Kidney (tissue), 14 donors: ENCODE measurements around the gene ARL5C. TPM values are rescaled to one million over a fixed set of nuclear protein-coding genes. Genes with fewer than 3 reads are reported as not detected.

Experiments used
- DNase-seq, 5 donors: peaks; one replicate each; pipeline ENCODE4 v3.0.0-alpha.2; 2013 to 2020
- FAIRE-seq: peaks from 2 replicates; lab custom pipeline; 2012; peaks lifted over from hg19 to GRCh38; lab: Jason Lieb, UNC
- H3K27ac ChIP-seq, 2 donors: one replicate each; pipeline ENCODE4 v1.7.0; 2013; ENCODE audit warnings: low read depth in 2 of 2, low read length in 2 of 2, inconsistent platforms in 1 of 2
- H3K27me3 ChIP-seq: one replicate; pipeline ENCODE4 v1.7.1; 2013; ENCODE audit warnings: low read length, inconsistent platforms; ENCODE audit not compliant: control insufficient read depth, insufficient read depth
- H3K36me3 ChIP-seq, 3 donors: one replicate each; pipeline versions ENCODE4 v1.7.0 to v1.7.1; 2013; ENCODE audit warnings: low read length in 3 of 3, control low read depth in 1 of 3, inconsistent platforms in 1 of 3; ENCODE audit not compliant: insufficient read depth in 3 of 3, control insufficient read depth in 2 of 3
- H3K4me1 ChIP-seq, 3 donors: one replicate each; pipeline versions ENCODE4 v1.7.0 to v1.7.1; 2013; ENCODE audit warnings: low read length in 3 of 3, inconsistent platforms in 1 of 3, low read depth in 1 of 3; ENCODE audit not compliant: control insufficient read depth in 2 of 3, insufficient read depth in 2 of 3
- H3K4me3 ChIP-seq, 3 donors: one replicate each; pipeline versions ENCODE4 v1.7.0 to v1.8.1; 2013; ENCODE audit warnings: low read length in 3 of 3, control low read depth in 1 of 3, inconsistent platforms in 1 of 3
- H3K9ac ChIP-seq, 3 donors: one replicate each; pipeline versions ENCODE4 v1.7.0 to v1.7.1; 2013; ENCODE audit warnings: low read length in 3 of 3, control low read depth in 1 of 3, inconsistent platforms in 1 of 3
- H3K9me3 ChIP-seq, 3 donors: one replicate each; pipeline versions ENCODE4 v1.7.0 to v1.7.1; 2013; ENCODE audit warnings: low read length in 3 of 3, control low read depth in 1 of 3, inconsistent platforms in 1 of 3; ENCODE audit not compliant: control insufficient read depth in 2 of 3, insufficient read depth in 1 of 3
- intact Hi-C: fragments of 100-400 bp; cut with DNase I; formaldehyde crosslinking; loops from one replicate; pipeline ENCODE4 v1.11.1; 2022
- polyA plus RNA-seq: library from polyadenylated mRNA; stranded (reverse); fragments of 350-450 nt; fragmentation: Illumina TruSeq; extraction: RNeasy Lipid Tissue Mini Kit (QIAGEN cat#74804); gene quantifications from one replicate; pipeline ENCODE4 v1.2.3, GENCODE V29; 2014; ENCODE audit warnings: low read depth, low replicate concordance; ENCODE audit not compliant: insufficient read depth
- total RNA-seq: library from RNA; stranded (reverse); fragmentation: NEBNext Ultra II Directional; extraction: Animal tissue kit (Norgen Biotek cat#: 25700); gene quantifications from one replicate; pipeline ENCODE4 v1.2.1, GENCODE V29; 2021
- TF ChIP-seq, protein P1 (sequence below): IDR thresholded peaks from 3 replicates; pipeline ENCODE4 v1.5.1; 2012; ENCODE audit warnings: mild to moderate bottlenecking, moderate library complexity, borderline replicate concordance; ENCODE audit not compliant: insufficient read depth; ENCODE audit errors: extremely low read depth
- donor health status: control.
- donor health status: control.
- donor health status: control.
- donor health status: control.
- donor health status: control.
- donor health status: DM: yes; HTN: yes; CAD: no.
- donor health status: Normal renal cell carcinoma (clear cell type).

Gene ARL5C
- total and polyA plus RNA-seq, 2 donors from 2014 or later = not detected

DNA sequence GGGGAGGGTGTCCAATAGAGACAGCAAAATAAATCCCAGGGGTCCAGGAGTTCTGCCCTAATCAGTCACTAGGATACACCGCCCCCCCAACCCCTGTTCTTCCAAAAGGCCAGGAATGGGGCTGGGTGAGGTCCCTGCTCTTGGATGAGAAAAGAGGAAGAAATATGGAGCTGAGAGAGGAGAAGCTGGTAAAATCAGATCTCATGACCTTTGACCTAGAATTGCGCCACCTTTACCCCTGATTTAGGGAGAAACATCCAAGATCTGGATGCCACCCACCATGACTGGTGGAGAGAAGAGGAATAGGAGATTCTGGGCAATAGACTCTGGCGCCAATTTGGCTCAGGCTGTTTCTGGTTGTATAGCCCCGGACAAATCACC, 32.2 kb upstream of the ARL5C start:
- intact Hi-C loops = no loop called here
- TF ChIP-seq, protein P1, sequence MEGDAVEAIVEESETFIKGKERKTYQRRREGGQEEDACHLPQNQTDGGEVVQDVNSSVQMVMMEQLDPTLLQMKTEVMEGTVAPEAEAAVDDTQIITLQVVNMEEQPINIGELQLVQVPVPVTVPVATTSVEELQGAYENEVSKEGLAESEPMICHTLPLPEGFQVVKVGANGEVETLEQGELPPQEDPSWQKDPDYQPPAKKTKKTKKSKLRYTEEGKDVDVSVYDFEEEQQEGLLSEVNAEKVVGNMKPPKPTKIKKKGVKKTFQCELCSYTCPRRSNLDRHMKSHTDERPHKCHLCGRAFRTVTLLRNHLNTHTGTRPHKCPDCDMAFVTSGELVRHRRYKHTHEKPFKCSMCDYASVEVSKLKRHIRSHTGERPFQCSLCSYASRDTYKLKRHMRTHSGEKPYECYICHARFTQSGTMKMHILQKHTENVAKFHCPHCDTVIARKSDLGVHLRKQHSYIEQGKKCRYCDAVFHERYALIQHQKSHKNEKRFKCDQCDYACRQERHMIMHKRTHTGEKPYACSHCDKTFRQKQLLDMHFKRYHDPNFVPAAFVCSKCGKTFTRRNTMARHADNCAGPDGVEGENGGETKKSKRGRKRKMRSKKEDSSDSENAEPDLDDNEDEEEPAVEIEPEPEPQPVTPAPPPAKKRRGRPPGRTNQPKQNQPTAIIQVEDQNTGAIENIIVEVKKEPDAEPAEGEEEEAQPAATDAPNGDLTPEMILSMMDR = no peak
- Histone ChIP-seq H3K4me1 (peaks cover 3 to 15% (median 9%) of the 10 kb centered on the region in 3 donors), H3K36me3 (peaks cover 11 to 16% (median 15%) of the 10 kb centered on the region in 3 donors), H3K9me3 (no peaks in the 10 kb centered on the region), H3K4me3 (no peak overlapping the region), H3K9ac (no peak overlapping the region), H3K27ac (no peak overlapping the region), H3K27me3 (no peaks in the 10 kb centered on the region)
- no peak for DNase-seq
- FAIRE-seq = no peak

DNA sequence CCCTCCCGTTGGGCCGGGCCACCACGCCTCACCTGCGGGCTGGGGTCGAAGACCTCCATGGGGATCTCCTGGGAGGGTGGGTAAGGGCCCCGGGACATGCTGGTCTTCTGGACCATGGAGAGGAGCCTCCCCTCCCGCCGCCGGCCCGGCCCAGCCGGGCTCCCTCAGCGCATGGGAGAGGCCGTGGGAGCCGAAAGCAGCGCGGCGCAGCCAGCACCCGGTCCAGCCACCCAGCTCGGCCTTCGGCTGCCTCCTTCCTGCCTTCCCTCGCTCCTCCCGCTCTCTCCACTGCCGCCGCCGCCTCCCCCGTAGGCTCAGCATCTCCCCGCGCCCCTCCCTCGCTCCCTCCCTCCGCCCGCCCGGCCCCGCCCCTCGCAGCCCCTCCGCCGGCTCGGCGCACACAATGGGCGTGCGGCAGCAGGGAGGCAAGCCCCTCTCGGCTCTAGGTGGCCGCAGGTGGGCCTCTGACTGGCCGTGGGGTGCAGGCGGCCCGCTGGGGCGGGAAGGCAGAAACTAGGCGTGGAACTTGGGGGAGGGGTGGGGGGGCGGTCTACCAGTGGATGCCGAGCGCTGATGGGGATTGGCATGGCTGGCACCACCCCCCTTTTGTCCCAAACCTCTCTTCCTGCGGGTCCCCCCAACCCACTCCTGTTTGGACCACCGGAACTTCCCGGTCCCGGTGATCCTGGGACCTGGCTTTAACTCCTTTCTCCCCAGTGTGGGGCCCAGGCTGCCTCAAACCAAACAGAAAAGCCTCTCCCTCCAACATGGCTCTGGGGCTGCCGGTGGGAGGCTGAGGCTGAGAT, 31.6 kb upstream of the ARL5C start, which contains the start of gene CACNB1:
CACNB1 (minus strand) TSS at position 290 of the 806 bp plus-strand sequence; CDS start at position 116, 174 bp downstream.
- Histone ChIP-seq H3K9ac (peak within 1 kb of the TSS in 2 of 3 donors; percentile 46 to 60), H3K36me3 (peaks cover 8 to 11% (median 11%) of the 10 kb centered on the region in 3 donors), H3K4me3 (peak within 1 kb of the TSS; percentile 20 to 63 (median 55)), H3K27me3 (no peaks in the 10 kb centered on the region), H3K4me1 (peaks cover 3 to 15% (median 9%) of the 10 kb centered on the region in 3 donors), H3K9me3 (no peaks in the 10 kb centered on the region), H3K27ac (no peak within 1 kb of the TSS)
- FAIRE-seq (no peak), DNase-seq (peak; percentile 92 to 95 (median 93))
- intact Hi-C loops = no loop called here
- TF ChIP-seq, protein P1 = no peak

DNA sequence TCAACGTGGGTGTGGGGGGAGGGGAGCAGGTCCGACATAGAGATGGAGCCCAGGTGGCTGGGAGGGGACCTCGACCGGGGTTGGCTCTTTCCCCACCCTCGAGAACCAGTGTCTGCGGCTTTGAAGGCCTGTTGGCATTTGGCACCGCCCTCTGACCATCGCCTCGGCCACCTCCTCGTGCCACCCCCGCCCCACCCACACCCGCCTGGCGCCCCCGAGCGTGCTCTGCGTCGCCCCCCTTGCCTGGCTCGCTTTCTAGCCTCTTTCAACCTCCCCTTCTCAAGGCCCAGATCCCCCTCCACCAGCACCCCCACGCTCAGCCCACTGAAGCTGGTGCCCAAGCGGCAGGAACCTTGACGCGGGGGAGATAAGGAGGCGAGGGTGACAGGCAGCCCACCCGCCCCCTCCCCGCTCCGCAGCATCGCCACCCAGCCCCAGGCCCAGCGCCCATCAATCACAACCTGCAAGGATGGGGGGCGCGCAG, 30.9 kb upstream of the ARL5C start:
- DNase-seq (peak; percentile 74 to 90 (median 79)), FAIRE-seq (no peak)
- intact Hi-C loops = no loop called here
- H3K27me3 ChIP-seq = no peaks in the 10 kb centered on the region
- no peaks in the 10 kb centered on the region for H3K9me3 ChIP-seq
- peaks cover 3 to 7% (median 4%) of the 10 kb centered on the region in 3 donors for H3K36me3 ChIP-seq
- H3K27ac ChIP-seq = no peak overlapping the region
- peak overlapping the region; percentile 6 to 63 (median 55) for H3K4me3 ChIP-seq
- no peak overlapping the region for H3K9ac ChIP-seq
- TF ChIP-seq, protein P1 = no peak
- H3K4me1 ChIP-seq = peaks cover 3 to 12% (median 8%) of the 10 kb centered on the region in 3 donors
